Hindlimb muscle (tissue), 1 donor: ENCODE data around the gene NOL3. TPM values are rescaled to one million over a fixed set of nuclear protein-coding genes. Genes with fewer than 3 reads are reported as not detected.
A peak's percentile ranks its signal among the peaks of the same experiment; 100 is the strongest.

Experiments used
- DNase-seq: peaks from one replicate; pipeline ENCODE4 v3.0.0-alpha.2; 2013
- polyA plus RNA-seq: library from polyadenylated mRNA; unstranded; fragments of 120-200 nt; gene quantifications from one replicate; pipeline ENCODE4 v1.2.1, GENCODE V29; 2013; ENCODE audit not compliant: insufficient read length

The NOL3 gene
- polyA plus RNA-seq, 1 donor, result 44.3 TPM

- DNase-seq, result peak; percentile 89
Observed at GRCh38 chr16:67155295-67156142, 14.8 kb upstream of the NOL3 start.

GRCh38 chr16:67156143-67156844 lies 14.0 kb upstream of the NOL3 start:
- DNase-seq, result no peak

GRCh38 chr16:67157106-67157748 lies 13.1 kb upstream of the NOL3 start:
- no peak for DNase-seq

- no peak for DNase-seq
Observed at GRCh38 chr16:67157892-67158635, 12.3 kb upstream of the NOL3 start.

- DNase-seq, result no peak
Observed at GRCh38 chr16:67158637-67159600, 11.4 kb upstream of the NOL3 start.

- no peak for DNase-seq
Observed at GRCh38 chr16:67161595-67162058, 8.7 kb upstream of the NOL3 start.

GRCh38 chr16:67162506-67163163 lies 7.7 kb upstream of the NOL3 start:
- DNase-seq, result no peak

GRCh38 chr16:67163164-67163998 lies 7.0 kb upstream of the NOL3 start:
- DNase-seq, result no peak

- no peak for DNase-seq
Observed at GRCh38 chr16:67163999-67164558, 6.3 kb upstream of the NOL3 start.

GRCh38 chr16:67164599-67165061 lies 5.7 kb upstream of the NOL3 start, which contains the start of gene HSF4:
TSS of gene HSF4 (plus strand) at chr16:67164745. CDS start at chr16:67164812, 67 bp downstream.
- DNase-seq, result no peak

- no peak for DNase-seq
Observed at GRCh38 chr16:67165121-67166078, 4.9 kb upstream of the NOL3 start.

- no peak for DNase-seq
Observed at GRCh38 chr16:67166110-67166547, 4.2 kb upstream of the NOL3 start.

GRCh38 chr16:67166598-67167168 lies 3.7 kb upstream of the NOL3 start:
- DNase-seq, result no peak

- no peak for DNase-seq
Observed at GRCh38 chr16:67167588-67167987, 2.8 kb upstream of the NOL3 start.

GRCh38 chr16:67169011-67169451 lies 1.3 kb upstream of the NOL3 start:
- DNase-seq, result no peak

GRCh38 chr16:67169642-67170167 lies 633 bp upstream of the NOL3 start:
- DNase-seq, result no peak
